GM21825 (cell line): ENCODE measurements around the gene MRPL54.

Experiments
- ATAC-seq: cut with Tn5 transposase; IDR thresholded peaks from one replicate; pipeline ENCODE4 v1.9.1; 2021; ENCODE audit warnings: mild to moderate bottlenecking, moderate library complexity; ENCODE audit not compliant: unreplicated experiment

The MRPL54 gene

DNA sequence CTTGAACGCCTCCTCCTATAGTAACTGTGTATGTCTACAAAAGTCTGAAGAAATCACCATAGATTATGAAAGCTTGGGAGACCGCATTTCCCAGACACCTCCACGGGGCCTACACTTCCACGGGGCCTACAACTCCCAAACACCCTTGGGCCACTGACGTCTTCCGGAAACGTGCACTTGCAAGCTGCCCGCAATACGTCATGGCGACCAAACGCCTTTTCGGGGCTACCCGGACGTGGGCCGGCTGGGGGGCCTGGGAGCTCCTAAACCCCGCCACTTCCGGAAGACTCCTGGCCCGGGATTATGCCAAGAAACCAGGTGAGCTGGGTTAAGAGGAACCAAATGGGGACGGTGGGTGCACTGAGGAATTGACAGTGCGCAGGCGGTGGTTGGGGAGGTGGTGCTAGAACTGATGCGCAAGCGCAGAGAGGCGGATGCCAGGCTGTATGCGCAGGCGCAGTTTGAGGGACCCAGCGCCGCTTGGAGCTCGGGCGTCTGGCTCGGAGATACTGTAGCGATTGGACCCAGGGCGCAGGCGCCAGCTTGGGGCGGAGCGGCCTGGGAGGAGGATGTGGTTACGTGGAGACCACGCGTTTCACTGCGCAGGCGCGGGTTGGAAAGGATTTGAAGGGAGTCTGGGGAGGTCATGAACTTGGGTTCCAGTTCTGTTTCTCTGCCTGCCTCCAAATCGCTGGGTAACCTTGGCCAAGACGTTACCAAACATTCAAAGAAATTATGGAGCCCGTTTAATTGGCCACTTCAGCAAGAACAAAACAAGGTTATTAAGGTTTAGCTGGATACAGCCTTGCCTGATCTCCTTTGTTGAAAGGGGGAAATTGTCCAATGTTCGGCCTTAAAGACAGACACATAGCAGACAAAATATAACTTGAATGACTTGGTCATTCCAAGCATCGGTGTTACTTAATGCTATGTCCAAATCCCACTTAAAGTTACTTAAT, at the start of gene MRPL54:
TSS of gene MRPL54 (plus strand) at position 182 of the 959 bp plus-strand sequence. CDS start at position 201, 19 bp downstream.
- peak; percentile 63 for ATAC-seq

- no peak for ATAC-seq
These were observed 46.3 kb upstream of the MRPL54 start for GRCh38 chr19:3716147-3716668.

GRCh38 chr19:3719868-3720267, 42.6 kb upstream of the MRPL54 start:
- ATAC-seq: no peak

GRCh38 chr19:3720349-3720917, 42.0 kb upstream of the MRPL54 start:
- no peak for ATAC-seq

- no peak for ATAC-seq
These were observed 41.2 kb upstream of the MRPL54 start for GRCh38 chr19:3721131-3721886.

- ATAC-seq: no peak
These were observed 40.5 kb upstream of the MRPL54 start for GRCh38 chr19:3721887-3722442.

- ATAC-seq: no peak
These were observed 39.9 kb upstream of the MRPL54 start for GRCh38 chr19:3722443-3723109.

DNA sequence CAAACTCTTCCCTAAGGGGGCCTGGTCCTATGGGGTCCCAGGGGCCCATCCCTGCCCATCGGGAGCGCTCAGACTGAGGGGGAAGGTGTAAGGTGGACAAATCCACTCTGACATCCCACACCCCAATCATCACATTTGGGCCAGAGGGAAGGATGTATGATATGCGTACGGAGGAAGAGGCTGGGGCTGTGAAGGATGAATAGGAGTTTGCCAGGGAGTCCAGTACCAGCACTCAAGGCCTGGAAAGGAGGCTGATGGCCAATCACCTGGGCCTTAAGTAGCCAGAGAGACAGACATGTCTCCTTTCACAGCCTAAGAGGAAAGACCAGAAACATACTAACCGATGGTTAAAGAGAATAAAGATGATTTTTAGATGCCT, 39.4 kb upstream of the MRPL54 start:
- no peak for ATAC-seq

DNA sequence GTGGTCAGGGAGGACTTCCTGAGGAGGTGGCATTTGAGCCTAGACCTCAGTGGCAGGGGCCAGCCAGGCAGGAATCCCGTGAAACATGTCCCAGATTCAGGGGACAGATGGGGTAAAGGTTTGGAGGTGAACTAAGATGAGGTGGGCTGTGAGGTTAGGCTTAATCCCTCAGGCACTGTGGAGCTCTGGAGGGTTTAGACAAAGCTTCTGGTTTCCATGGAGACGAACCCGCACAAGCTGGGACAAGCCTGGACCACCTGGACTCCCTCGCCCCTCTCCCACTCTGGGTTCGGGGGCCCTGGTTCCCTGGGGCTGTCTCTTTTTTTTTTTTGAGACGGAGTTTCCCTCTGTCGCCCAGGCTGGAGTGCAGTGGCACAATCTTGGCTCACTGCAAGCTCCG, 38.6 kb upstream of the MRPL54 start:
- ATAC-seq: no peak

DNA sequence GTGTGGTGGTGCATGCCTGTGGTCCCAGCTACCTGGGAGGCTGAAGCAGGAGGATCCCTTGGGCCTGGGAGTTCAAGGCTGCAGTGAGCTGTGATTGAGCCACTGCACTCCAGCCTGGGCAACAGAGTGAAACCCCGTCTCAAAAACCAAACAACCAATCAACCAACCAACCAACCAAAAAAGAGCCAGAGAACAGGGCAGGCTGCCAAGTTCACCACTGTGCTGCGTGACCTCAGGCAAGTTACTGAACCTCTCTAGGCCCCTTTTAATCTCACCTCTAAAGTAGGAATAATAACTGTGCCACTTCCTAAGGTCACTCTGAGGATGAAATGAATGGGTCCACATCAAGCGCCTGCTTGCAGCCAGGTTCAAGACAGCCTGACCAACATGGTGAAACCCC, 37.4 kb upstream of the MRPL54 start:
- no peak for ATAC-seq

GRCh38 chr19:3725640-3726310, 36.7 kb upstream of the MRPL54 start:
- no peak for ATAC-seq

DNA sequence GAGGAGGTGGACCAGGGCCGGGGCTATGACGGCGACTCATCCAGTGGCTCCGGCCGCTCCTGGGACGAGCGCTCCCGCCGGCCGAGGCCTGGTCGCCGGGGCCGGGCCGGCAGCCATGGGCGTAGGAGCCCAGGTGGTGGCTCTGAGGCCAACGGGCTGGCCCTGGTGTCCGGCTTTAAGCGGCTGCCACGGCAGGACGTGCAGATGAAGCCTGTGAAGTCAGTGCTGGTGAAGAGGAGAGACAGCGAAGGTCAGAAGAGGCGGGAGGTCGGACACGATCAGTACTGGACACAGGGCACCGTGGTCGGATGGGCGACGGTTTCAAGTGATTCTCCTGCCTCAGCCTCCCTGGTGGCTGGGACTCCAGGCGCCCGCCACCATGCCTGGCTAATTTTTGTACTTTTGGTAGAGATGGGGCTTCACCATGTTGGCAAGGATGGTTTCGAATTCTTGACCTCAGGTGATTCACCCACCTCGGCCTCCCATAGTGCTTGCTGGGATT, 32.0 kb upstream of the MRPL54 start:
- no peak for ATAC-seq

- ATAC-seq: no peak
These were observed 30.4 kb upstream of the MRPL54 start for GRCh38 chr19:3732108-3732507.

GRCh38 chr19:3733549-3734309, 28.8 kb upstream of the MRPL54 start:
- ATAC-seq: no peak

DNA sequence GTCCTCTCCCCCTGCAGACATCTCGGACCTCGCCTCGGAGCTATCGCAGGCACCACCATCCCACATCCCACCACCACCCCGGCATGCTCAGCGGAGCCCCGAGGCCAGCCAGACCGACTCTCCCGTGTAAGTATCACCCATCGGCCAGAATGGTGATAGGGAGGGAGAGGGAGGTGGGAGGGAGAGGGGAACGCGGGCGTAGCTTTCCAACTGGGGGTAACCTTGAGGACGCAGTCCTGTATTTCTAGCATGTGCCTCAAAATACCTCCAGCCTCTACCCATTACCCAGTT, 28.2 kb upstream of the MRPL54 start:
- ATAC-seq: no peak

DNA sequence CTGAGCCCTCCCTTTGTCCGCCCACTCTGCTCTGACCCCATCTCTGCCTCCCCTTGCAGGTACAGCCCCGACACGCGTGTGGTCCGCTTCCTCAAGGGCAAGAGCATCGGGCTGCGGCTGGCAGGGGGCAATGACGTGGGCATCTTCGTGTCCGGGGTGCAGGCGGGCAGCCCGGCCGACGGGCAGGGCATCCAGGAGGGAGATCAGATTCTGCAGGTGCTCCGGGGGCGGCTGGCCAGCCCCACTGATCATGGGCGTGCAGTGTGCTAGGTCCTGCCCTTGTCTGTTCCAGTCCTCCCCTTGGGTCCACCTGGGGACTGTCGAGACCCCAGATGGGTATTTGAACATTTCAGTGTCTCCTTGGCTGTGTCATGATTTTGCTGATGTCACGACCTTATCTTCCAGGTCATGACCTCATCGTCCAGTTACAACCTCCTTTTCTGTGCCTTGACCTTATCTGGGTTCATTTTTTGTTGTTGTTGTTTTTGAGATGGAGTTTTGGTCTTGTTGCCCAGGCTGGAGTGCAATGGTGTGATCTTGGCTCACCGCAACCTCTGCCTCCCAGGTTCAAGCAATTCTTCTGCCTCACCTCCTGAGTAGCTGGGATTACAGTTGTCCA, 26.3 kb upstream of the MRPL54 start:
- ATAC-seq: no peak

DNA sequence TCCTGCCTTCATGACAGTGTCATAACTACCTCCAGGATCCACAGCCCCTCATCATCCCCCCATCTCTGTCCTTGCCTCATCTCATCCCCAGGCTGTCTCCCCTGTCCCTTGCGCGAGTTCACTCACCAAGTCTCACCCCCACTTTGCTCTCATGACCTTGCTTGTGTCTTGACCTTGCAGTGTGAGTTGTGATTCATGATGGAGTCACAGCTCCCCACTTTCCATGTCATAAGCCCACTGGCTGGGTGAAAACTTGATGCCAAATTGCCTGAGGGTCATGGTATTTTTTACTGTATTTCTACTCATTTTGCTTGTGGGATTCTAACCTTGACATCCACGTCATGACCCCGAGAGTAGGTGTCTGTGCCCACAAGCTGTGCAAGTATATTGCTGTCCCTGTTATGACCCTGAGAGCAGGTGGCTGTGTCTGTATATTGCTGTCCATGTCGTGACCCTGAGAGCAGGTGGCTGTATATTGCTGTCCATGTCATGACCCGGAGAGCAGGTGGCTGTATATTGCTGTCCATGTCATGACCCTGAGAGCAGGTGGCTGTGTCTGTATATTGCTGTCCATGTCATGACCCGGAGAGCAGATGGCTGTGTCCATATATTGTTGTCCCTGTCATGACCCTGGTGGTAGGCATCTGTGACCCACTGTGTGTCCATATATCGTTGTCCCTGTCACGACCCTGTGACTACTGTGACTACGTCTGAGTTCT, 24.8 kb upstream of the MRPL54 start:
- no peak for ATAC-seq
